HCT116 (cell line): ENCODE data around the gene ZNF536. TPM values are rescaled to one million over a fixed set of nuclear protein-coding genes. Genes with fewer than 3 reads are reported as not detected.

Experiments used
- ATAC-seq: fragments of 200-7000 bp; cut with Tn5 transposase; 2 replicates; pipeline ENCODE4 v1.9.1; 2020; ENCODE audit warnings: mild to moderate bottlenecking, moderate library complexity
- BruUV-seq: library from RNA; stranded (reverse); fragments of 400-500 nt; replicated peaks from 2 replicates; lab custom pipeline; 2021; lab: Mats Ljungman, UMichigan
- CTCF ChIA-PET: fragments of 300-600 bp; sonication (Branson Sonifier 250); formaldehyde crosslinking; loops from one replicate; lab custom pipeline; 2021; ENCODE audit warnings: antibody characterized with exemption; lab: Charles Lee
- POLR2A ChIA-PET: fragments of 300-600, 350-600 bp; sonication (Branson Sonifier 250); formaldehyde crosslinking; loops from one replicate; lab custom pipeline; 2021; ENCODE audit warnings: antibody characterized with exemption; lab: Charles Lee
- RAD21 ChIA-PET, 2 experiments: fragments of 300-600 bp; sonication (Branson Sonifier 250); formaldehyde crosslinking; loops; one replicate each; lab custom pipeline; 2023; ENCODE audit warnings: low total read pairs in 2 of 2; ENCODE audit not compliant: uncharacterized antibody in 2 of 2, unreplicated experiment in 2 of 2, low non-redundant PET in 1 of 2; lab: Charles Lee
- DNase-seq: peaks from one replicate; pipeline ENCODE4 v3.0.0-alpha.2; 2010; ENCODE audit warnings: low read depth, low spot score
- H2AFZ ChIP-seq: fragments of 200-600 bp; shearing (Covaris generic), sonication (generic); 2 replicates; pipeline ENCODE4 v1.6.1; 2017; ENCODE audit warnings: low read depth, mixed run types, mixed read lengths, antibody characterized with exemption, low read length; ENCODE audit not compliant: poor library complexity, severe bottlenecking
- H3K27ac ChIP-seq: 2 replicates; pipeline ENCODE4 v1.5.1; 2012; ENCODE audit warnings: low read depth, low read length
- H3K27me3 ChIP-seq: fragments of 200-600 bp; sonication (generic); 2 replicates; pipeline ENCODE4 v1.6.1; 2016; ENCODE audit warnings: mixed run types, low read length, mixed read lengths; ENCODE audit not compliant: insufficient read depth
- H3K36me3 ChIP-seq, 2 experiments: fragments of 200-500 bp in 1 of 2; fragments of 200-600 bp in 1 of 2; sonication (Bioruptor generic) in 1 of 2; sonication (generic) in 1 of 2; 2 replicates each; pipeline versions ENCODE4 v1.5.1 to v1.6.1; 2014 to 2016; ENCODE audit warnings: low read length in 2 of 2, inconsistent platforms in 1 of 2, mixed read lengths in 1 of 2, mixed run types in 1 of 2; ENCODE audit not compliant: insufficient read depth in 2 of 2, control insufficient read depth in 1 of 2
- H3K4me1 ChIP-seq, 2 experiments: fragments of 200-600 bp in 1 of 2; sonication (generic) in 1 of 2; 2 replicates each; pipeline versions ENCODE4 v1.5.1 to v1.6.1; 2012 to 2017; ENCODE audit warnings: low read length in 2 of 2, inconsistent platforms in 1 of 2, mild to moderate bottlenecking in 1 of 2, mixed read lengths in 1 of 2, mixed run types in 1 of 2, moderate library complexity in 1 of 2; ENCODE audit not compliant: insufficient read depth in 2 of 2, control insufficient read depth in 1 of 2
- H3K4me2 ChIP-seq: fragments of 200-600 bp; sonication (generic); 2 replicates; pipeline ENCODE4 v1.6.1; 2017; ENCODE audit warnings: mixed run types, low read length, mixed read lengths
- H3K4me3 ChIP-seq, 2 experiments: fragments of 200-600 bp in 1 of 2; sonication (generic) in 1 of 2; replicated peaks in 1 of 2; 2 replicates each; pipeline ENCODE4 v1.5.1; 2011 to 2016; ENCODE audit warnings: low read length in 2 of 2, control low read depth in 1 of 2, low read depth in 1 of 2, mild to moderate bottlenecking in 1 of 2, mixed read lengths in 1 of 2, mixed run types in 1 of 2
- H3K79me2 ChIP-seq: fragments of 200-600 bp; sonication (generic); 2 replicates; pipeline ENCODE4 v1.6.1; 2017; ENCODE audit warnings: mild to moderate bottlenecking, mixed run types, low read length, moderate library complexity, mixed read lengths; ENCODE audit not compliant: insufficient read depth
- H3K9ac ChIP-seq: fragments of 200-600 bp; sonication (generic); 2 replicates; pipeline ENCODE4 v1.6.1; 2016; ENCODE audit warnings: low read length, mixed read lengths
- H3K9me2 ChIP-seq: fragments of 200-600 bp; sonication (generic), shearing (Covaris generic); 2 replicates; pipeline ENCODE4 v1.6.1; 2017; ENCODE audit warnings: mixed run types, mild to moderate bottlenecking, moderate library complexity; ENCODE audit not compliant: insufficient read depth
- H3K9me3 ChIP-seq, 2 experiments: fragments of 200-500 bp in 1 of 2; fragments of 200-600 bp in 1 of 2; sonication (Bioruptor generic) in 1 of 2; sonication (generic) in 1 of 2; 2 replicates each; pipeline ENCODE4 v1.6.1; 2014 to 2017; ENCODE audit warnings: low read length in 2 of 2, mixed read lengths in 2 of 2, inconsistent platforms in 1 of 2, low read depth in 1 of 2, mild to moderate bottlenecking in 1 of 2, mixed run types in 1 of 2, moderate library complexity in 1 of 2; ENCODE audit not compliant: control insufficient read depth in 1 of 2, insufficient read depth in 1 of 2
- H4K20me1 ChIP-seq: fragments of 200-600 bp; sonication (generic), shearing (Covaris generic); 2 replicates; pipeline ENCODE4 v1.6.1; 2017; ENCODE audit warnings: mixed run types, mild to moderate bottlenecking, moderate library complexity; ENCODE audit not compliant: insufficient read depth
- CBX3 ChIP-seq: IDR thresholded peaks from 2 replicates; pipeline ENCODE4 v1.6.1; 2012; ENCODE audit warnings: low read depth
- CEBPB ChIP-seq: IDR thresholded peaks from 2 replicates; pipeline ENCODE4 v1.6.1; 2012; ENCODE audit warnings: low read depth
- EGR1 ChIP-seq: IDR thresholded peaks from 2 replicates; pipeline ENCODE4 v1.6.1; 2012; ENCODE audit warnings: low read depth
- ELF1 ChIP-seq: IDR thresholded peaks from 2 replicates; pipeline ENCODE4 v1.6.1; 2012; ENCODE audit warnings: low read depth, borderline replicate concordance
- EZH2phosphoT487 ChIP-seq: fragments of 200-600 bp; IDR thresholded peaks from 2 replicates; pipeline ENCODE4 v1.6.1; 2018; ENCODE audit warnings: antibody characterized with exemption, borderline replicate concordance
- FOSL1 ChIP-seq: IDR thresholded peaks from 2 replicates; pipeline ENCODE4 v1.6.1; 2012; ENCODE audit warnings: low read depth
- MAX ChIP-seq: IDR thresholded peaks from 2 replicates; pipeline ENCODE4 v1.6.1; 2012
- POLR2A ChIP-seq: IDR thresholded peaks from 2 replicates; pipeline ENCODE4 v1.7.0; 2011; ENCODE audit warnings: borderline replicate concordance; ENCODE audit not compliant: insufficient read depth, insufficient read length; ENCODE audit errors: extremely low read depth
- RAD21 ChIP-seq: IDR thresholded peaks from 2 replicates; pipeline ENCODE4 v1.6.1; 2012; ENCODE audit warnings: low read depth, mild to moderate bottlenecking
- REST ChIP-seq: IDR thresholded peaks from 2 replicates; pipeline ENCODE4 v1.6.1; 2012; ENCODE audit warnings: low read depth
- SIN3A ChIP-seq: IDR thresholded peaks from 2 replicates; pipeline ENCODE4 v1.6.1; 2012; ENCODE audit warnings: low read depth
- SP1 ChIP-seq: IDR thresholded peaks from 2 replicates; pipeline ENCODE4 v1.6.1; 2012; ENCODE audit warnings: low read depth
- TCF7L2 ChIP-seq: IDR thresholded peaks from 2 replicates; pipeline ENCODE4 v1.7.0; 2011; ENCODE audit warnings: borderline replicate concordance, inconsistent platforms; ENCODE audit not compliant: insufficient read depth, insufficient read length; ENCODE audit errors: extremely low read depth
- YY1 ChIP-seq: IDR thresholded peaks from 2 replicates; pipeline ENCODE4 v1.6.1; 2011; ENCODE audit warnings: low read length, low read depth, moderate library complexity, mild to moderate bottlenecking; ENCODE audit not compliant: insufficient replicate concordance; ENCODE audit errors: extremely low read depth
- ZBTB33 ChIP-seq: IDR thresholded peaks from 2 replicates; pipeline ENCODE4 v1.6.1; 2011; ENCODE audit warnings: mild to moderate bottlenecking, low read length, moderate library complexity; ENCODE audit not compliant: insufficient replicate concordance; ENCODE audit errors: extremely low read depth
- ZFX ChIP-seq: fragments of 450-650 bp; IDR thresholded peaks from 2 replicates; pipeline ENCODE4 v1.6.1; 2017
- intact Hi-C: fragments of 100-400 bp; cut with micrococcal nuclease; formaldehyde crosslinking; loops from 2 replicates; pipeline ENCODE4 v1.10.0; 2022
- total RNA-seq: library from RNA; stranded (reverse); gene quantifications from one replicate; pipeline ENCODE4 v1.2.1, GENCODE V29; 2021; ENCODE audit not compliant: unreplicated experiment
- TF ChIP-seq, protein P1 (sequence below), 3 experiments: fragments of 200-600 bp in 1 of 3; sonication (generic) in 1 of 3; IDR thresholded peaks in 2 of 3; conservative IDR thresholded peaks in 1 of 3; 2 replicates each; pipeline ENCODE4 v1.5.1; 2012 to 2017; ENCODE audit warnings: low read depth in 2 of 3, low read length in 2 of 3, antibody characterized with exemption in 1 of 3, borderline replicate concordance in 1 of 3, control low read depth in 1 of 3, mild to moderate bottlenecking in 1 of 3, mixed read lengths in 1 of 3, mixed run types in 1 of 3, moderate library complexity in 1 of 3; ENCODE audit not compliant: insufficient read depth in 1 of 3

The ZNF536 gene
- total RNA-seq, 1 experiment from 2014 or later: not detected

DNA sequence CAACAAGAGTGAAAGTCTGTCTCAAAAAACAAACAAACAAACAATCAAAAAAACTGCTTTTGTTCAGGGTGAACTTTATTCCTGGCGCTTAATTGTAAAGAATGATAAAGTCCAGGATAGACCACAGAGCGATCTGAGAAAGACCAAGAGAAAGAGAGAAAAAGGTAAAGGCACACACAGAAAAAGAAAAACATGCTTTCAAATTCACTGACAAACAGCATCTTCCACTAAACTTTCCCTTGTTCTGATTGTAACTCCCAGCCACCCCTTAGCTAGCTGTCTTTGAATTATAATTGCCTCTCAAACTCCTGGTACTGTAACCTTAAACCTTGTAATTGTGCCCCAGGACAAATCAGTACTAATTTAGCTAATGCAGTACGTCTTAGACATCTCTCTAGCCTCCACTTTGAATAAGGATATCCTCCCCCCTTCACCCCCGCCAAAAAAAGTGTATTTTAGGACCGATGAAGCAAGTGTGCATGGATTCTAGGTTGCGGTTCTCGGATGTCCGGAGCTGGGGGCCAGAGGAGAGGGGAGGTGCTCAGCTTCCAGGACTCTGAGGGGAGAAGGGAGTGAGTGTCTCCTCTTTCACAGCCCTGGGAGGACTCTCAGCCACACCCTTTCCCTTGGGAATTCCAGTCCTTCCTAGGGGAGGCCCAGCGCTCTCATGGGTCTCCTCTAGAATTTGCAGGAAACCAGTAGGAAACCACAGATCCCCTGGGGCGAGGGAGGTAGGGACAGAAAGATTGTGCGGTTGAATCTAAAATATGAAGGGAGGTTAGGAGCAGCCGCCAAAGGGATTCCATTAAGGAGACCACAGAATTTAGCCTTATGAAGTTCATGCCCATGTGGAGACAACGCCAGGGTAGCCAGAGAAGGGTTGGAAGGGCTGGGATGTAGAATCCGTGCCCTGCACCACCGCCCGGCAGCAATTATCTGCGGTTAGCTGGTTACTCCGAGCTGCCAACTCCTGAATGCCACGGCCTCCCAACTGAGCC, 19.7 kb downstream of the ZNF536 start (continued):
- TF ChIP-seq SIN3A: no peak
- TF ChIP-seq SP1: no peak
- no peak for TF ChIP-seq POLR2A

- Histone ChIP-seq H3K27me3 (peaks cover 18% of the 10 kb centered on the region; the same call in 1 of the 2 replicates), H3K9me3 (no peaks in the 10 kb centered on the region)
- DNase-seq: no peak
- TF ChIP-seq FOSL1: no peak
- no peak for TF ChIP-seq REST
- TF ChIP-seq SIN3A: no peak
- TF ChIP-seq EGR1: no peak
- no peak for TF ChIP-seq YY1
- TF ChIP-seq ZBTB33: no peak
- no peak for TF ChIP-seq ELF1
- TF ChIP-seq, protein P1, sequence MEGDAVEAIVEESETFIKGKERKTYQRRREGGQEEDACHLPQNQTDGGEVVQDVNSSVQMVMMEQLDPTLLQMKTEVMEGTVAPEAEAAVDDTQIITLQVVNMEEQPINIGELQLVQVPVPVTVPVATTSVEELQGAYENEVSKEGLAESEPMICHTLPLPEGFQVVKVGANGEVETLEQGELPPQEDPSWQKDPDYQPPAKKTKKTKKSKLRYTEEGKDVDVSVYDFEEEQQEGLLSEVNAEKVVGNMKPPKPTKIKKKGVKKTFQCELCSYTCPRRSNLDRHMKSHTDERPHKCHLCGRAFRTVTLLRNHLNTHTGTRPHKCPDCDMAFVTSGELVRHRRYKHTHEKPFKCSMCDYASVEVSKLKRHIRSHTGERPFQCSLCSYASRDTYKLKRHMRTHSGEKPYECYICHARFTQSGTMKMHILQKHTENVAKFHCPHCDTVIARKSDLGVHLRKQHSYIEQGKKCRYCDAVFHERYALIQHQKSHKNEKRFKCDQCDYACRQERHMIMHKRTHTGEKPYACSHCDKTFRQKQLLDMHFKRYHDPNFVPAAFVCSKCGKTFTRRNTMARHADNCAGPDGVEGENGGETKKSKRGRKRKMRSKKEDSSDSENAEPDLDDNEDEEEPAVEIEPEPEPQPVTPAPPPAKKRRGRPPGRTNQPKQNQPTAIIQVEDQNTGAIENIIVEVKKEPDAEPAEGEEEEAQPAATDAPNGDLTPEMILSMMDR (IDR thresholded peaks at IDR 0.05 in 2 of 3, conservative IDR thresholded peaks at IDR 0.05 in 1 of 3; ENCODE audit: borderline replicate concordance in 1 of 3, insufficient read depth in 1 of 3, low read depth in 2 of 3, low read length in 2 of 3): no peak
- no peak for TF ChIP-seq CEBPB
- no peak for TF ChIP-seq ZFX
- TF ChIP-seq RAD21: no peak
- no peak for TF ChIP-seq TCF7L2
- no peak for TF ChIP-seq EZH2phosphoT487
- TF ChIP-seq SP1: no peak
- TF ChIP-seq CBX3: no peak
- TF ChIP-seq MAX: no peak
- TF ChIP-seq, all 23 proteins: peak for 0
- H3K79me2 ChIP-seq: no peaks in the 10 kb centered on the region
- H3K4me1 ChIP-seq: no peaks in the 10 kb centered on the region
- no peak overlapping the region for H3K9ac ChIP-seq
- RAD21 ChIA-PET: no interaction called here
- intact Hi-C loops: no loop called here
- no peak overlapping the region for H2AFZ ChIP-seq
- POLR2A ChIA-PET: no interaction called here
- H3K36me3 ChIP-seq: no peaks in the 10 kb centered on the region
- ATAC-seq: no peak
- no peak overlapping the region for H3K4me2 ChIP-seq
- H3K4me3 ChIP-seq: no peak overlapping the region
- H4K20me1 ChIP-seq: no peaks in the 10 kb centered on the region
- BruUV-seq: no TSS peak
- H3K9me2 ChIP-seq: no peaks in the 10 kb centered on the region
- CTCF ChIA-PET: no interaction called here
- H3K27ac ChIP-seq: no peak overlapping the region
Measured at GRCh38 chr19:30393046-30393445, 20.9 kb downstream of the ZNF536 start.
